ENCODE data around the gene EXOSC3.
"Not testable (repeated sequence)": the region's sequence is repeated elsewhere in the genome, so short reads cannot be mapped to it uniquely, and the experiment has no call there.

DNA sequence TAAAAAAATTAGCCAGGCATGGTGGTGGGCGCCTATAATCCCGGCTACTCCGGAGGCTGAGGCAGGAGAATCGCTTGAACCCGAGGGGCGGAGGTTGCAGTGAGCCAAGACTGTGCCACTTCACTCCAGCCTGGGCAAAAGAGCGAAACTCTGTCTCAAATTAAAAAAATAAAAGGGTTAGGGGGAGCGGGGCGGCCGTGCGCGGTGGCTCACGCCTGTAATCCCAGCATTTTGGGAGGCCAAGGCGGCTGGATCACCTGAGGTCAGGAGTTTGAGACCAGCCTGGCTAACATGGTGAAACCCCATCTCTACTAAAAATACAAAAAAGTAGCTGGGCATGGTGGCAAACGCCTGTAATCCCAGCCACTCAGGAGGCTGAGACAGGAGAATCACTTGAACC is 24.8 kb upstream of the EXOSC3 start:
- TF ChIP-seq PAF1 (CRISPR knock-in tag; IDR thresholded peaks at IDR 0.05); JUND (CRISPR knock-in tag; IDR thresholded peaks at IDR 0.05); BCLAF1 (IDR thresholded peaks at IDR 0.05); CEBPB (IDR thresholded peaks at IDR 0.05; ENCODE audit: borderline replicate concordance, low read depth, low read length); CTCF (CRISPR knock-in tag; IDR thresholded peaks at IDR 0.05); ZNF274 (CRISPR knock-in tag; IDR thresholded peaks at IDR 0.05); MAX (IDR thresholded peaks at IDR 0.05); EP300 (IDR thresholded peaks at IDR 0.05; ENCODE audit: low read depth in 2 of 2, low read length in 2 of 2); EP300 (CRISPR knock-in tag; IDR thresholded peaks at IDR 0.05; ENCODE audit: borderline replicate concordance); ZBTB8A (CRISPR knock-in tag; IDR thresholded peaks at IDR 0.05; ENCODE audit: borderline replicate concordance, low read depth); HOXA7 (CRISPR knock-in tag; IDR thresholded peaks at IDR 0.05); ZNF646 (CRISPR knock-in tag; IDR thresholded peaks at IDR 0.05); HNRNPUL1 (IDR thresholded peaks at IDR 0.05; ENCODE audit: low read depth, low read length): not testable (repeated sequence)
